GM18499 (cell line): Measurements from ENCODE around the gene CDKAL1.
"Not testable (repeated sequence)": the region's sequence is repeated elsewhere in the genome, so short reads cannot be mapped to it uniquely, and the experiment has no call there.

Experiments
- ATAC-seq: cut with Tn5 transposase; IDR thresholded peaks from one replicate; pipeline ENCODE4 v1.9.1; 2021; ENCODE audit warnings: moderate number of reproducible peaks; ENCODE audit not compliant: insufficient read depth, unreplicated experiment

CDKAL1 gene

GRCh38 chr6:20812776-20813175, 278.5 kb downstream of the CDKAL1 start:
- no peak for ATAC-seq

- no peak for ATAC-seq
Observed at GRCh38 chr6:20814494-20814893, 280.2 kb downstream of the CDKAL1 start.

GRCh38 chr6:20816126-20816525, 281.9 kb downstream of the CDKAL1 start:
- ATAC-seq: no peak

DNA sequence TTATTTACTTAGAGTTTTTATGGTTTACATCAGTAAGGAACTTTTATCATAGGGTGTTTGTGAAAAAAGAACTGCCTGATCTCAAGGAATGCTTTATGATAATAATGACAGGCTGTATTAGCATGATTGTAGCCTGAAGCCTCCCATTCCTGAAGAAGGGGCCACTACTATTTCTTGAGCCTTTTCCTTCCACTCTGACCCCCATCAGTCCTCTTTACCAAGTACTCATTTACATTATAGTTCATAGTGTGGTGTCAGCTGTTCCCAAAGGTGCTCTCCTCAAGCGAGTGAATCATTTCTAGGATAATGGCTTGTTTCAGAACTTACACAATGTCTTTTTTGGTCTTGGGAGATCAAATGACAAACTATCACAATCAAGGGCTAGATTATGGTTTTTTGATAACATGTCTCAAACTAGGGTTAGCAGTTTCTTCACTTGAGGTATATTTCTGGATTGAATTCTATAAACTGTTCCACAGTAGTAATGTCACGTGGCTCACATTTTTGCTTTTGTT, 283.6 kb downstream of the CDKAL1 start:
- ATAC-seq: no peak

DNA sequence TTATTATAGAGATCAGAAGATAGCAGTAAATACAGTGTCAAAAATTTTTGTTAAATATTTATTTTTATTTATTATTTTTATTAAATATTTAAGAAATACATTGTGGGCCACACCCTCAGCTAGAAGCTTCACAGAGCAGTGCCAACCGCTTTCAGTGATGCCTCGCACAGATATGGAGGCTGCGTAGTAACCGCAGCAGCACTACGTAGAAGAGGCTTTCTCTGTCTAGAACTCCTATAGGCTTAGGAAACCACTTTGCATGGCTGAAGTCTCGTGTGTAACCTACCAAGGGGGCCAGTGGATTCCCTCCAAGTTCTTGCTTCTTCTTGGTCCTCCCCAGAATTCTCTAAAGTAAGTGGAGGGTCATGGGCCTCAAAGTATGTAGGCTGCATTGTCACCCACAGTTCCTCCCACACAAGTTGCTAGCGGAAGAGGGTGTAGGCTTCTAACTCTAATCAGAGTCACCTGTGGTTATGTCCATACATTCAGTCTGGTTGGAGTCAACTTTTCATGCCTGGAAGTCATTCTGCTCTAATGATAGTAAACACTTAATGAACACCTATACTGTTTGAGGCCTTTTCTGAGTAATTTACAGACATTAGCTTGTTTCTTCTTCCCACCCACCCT, 285.6 kb downstream of the CDKAL1 start:
- ATAC-seq: no peak

DNA sequence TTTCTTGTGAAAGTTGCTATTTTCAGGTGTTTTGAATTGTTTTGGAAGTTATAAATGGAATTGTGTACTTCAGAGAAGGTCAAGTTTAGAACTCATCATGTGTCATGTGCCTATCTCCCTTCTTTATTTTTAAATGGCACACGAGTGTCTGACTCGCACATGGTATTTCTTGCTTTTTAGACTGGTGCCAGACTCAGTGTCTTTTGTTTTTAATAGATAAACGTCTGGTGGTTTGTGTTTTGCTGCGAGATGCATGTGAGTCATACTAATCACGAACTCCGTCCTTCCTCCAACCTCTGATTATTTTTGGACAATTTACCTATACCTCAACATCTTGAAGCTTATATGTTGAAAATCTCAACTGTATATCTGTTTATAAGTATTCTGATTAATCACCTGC, 292.1 kb downstream of the CDKAL1 start:
- ATAC-seq: no peak

DNA sequence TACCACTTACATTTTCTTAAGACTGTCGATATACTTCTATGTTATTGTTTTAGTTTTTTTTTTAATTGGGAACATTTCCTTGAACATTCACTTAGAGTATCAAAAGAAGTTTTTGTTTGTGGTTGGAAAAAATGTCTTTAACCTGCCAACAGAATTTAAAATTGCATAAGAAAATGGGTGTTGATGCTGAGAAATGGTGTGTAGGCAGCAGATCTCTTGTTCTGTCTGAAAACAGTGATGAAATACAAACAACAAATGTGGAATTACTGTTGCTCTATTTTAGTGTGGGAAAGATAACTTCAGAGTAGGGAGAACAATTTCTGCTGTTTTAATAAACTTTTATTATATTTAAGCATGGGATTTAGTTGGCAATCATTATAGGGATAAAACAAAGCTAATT, 293.5 kb downstream of the CDKAL1 start:
- no peak for ATAC-seq

- no peak for ATAC-seq
Observed at GRCh38 chr6:20830576-20830975, 296.3 kb downstream of the CDKAL1 start.

DNA sequence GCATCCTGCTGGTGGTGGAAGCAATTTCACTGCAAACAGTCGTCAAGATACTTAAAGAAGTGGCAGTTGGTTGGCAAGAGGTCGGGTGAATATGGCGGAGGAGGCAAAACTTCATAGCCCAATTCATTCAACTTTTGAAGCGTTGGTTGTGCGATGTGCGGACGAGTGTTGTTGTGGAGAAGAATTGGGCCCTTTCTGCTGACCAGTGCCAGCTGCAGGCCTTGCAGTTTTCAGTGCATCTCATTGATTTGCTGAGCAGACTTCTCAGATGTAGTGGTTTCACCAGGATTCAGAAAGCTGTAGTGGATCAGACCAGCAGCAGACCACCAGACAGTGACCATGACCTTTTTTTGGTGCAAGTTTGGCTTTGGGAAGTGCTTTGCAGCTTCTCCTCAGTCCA, 297.0 kb downstream of the CDKAL1 start:
- not testable (repeated sequence) for ATAC-seq

DNA sequence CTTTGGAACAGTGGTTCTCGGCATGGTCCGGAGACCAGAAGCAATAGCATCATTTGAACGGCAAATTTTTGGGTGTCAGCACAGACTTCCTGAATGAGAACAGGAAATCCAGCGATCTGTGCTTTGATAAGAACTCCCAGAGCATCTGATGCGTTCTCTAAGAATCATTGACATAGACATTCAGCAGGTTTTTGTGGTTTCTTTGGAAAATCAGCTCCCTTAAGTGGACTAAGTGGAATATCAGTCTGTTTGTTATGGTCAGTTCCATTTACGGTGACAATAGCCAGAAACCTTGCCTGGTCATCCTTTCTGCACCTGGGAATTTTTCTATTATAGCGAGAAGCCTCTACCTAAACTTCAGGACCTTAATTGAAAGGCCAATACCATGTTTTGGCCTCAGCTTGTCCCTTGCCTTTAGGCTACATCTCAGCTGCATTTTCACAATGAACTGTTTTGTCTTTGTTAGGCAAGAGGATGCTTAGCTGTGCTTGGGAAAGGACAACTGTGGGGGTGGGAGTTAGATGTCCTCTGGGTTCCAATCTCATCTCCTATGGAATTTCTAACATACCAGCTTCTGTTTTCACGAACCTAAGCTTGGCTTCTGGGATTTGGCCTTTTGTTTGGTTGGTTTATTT, 299.7 kb downstream of the CDKAL1 start:
- ATAC-seq: no peak

DNA sequence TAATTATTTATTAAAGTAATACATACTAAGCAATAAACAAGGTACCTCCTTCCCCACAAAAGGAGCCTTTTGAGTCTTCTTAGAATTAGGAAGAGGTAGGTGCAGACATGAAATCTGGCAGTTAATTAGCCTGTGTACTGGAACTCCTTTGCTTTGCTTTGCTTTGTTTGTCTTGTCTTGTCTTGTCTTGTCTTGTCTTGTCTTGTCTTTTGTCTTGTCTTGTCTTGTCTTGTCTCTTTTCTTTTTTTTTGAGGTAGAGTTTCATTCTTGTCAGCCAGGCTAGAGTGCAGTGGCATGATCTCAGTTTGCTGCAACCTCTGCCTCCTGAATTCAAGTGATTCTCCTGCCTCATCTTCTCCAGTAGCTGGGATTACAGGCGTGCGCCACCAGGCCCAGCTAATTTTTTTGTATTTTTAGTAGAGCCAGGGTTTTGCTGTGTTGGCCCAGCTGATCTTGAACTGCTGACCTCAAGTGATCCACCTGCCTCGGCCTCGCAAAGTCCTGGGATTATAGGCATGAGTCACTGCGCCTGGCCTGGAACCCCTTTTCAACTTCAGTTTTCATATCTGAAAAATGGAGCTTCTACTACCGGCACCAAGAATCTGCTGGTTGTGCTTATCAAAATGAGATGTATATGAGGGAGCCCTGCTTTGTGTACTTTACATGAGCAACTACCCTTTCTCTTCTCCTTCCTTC, 301.2 kb downstream of the CDKAL1 start:
- ATAC-seq: no peak

GRCh38 chr6:20837189-20837588, 302.9 kb downstream of the CDKAL1 start:
- ATAC-seq: no peak

DNA sequence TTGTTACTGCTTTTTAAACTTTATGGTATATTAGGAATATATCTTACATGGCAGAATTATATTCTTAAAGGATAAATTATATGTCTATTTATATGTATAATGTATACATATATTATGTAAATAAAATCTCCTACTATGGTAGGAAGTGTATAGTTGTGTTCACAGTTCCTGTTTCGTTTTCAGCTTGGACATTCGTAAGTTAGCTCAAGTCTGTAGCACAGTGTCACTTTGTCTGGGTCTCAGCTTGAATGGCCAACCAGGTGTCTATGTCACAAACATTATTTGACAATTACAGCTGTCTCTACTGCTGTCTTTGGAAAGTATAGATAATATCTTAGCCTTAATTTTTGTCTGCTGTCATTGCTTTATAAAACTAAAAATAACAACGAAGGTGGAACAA, 303.9 kb downstream of the CDKAL1 start:
- no peak for ATAC-seq

DNA sequence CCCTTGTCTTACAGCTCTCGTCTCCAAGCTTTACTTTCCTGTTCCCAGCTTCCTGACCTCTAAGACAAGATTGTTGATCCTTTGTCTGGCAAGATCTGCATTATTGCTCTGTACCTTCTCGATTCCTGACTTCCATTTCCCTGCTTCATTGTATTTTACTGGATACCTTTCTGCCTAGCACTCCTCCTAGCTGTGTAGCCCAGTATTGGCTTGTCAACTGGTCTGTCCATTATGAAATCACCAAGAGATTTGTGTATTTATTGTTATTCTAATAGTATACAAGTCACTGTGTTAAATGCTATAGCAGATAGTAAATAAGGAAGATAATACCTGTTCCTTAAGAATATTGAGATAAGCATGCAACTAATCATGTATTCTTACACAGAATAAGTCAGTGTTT, 305.4 kb downstream of the CDKAL1 start:
- ATAC-seq: no peak

- no peak for ATAC-seq
Observed at GRCh38 chr6:20840675-20841074, 306.4 kb downstream of the CDKAL1 start.

DNA sequence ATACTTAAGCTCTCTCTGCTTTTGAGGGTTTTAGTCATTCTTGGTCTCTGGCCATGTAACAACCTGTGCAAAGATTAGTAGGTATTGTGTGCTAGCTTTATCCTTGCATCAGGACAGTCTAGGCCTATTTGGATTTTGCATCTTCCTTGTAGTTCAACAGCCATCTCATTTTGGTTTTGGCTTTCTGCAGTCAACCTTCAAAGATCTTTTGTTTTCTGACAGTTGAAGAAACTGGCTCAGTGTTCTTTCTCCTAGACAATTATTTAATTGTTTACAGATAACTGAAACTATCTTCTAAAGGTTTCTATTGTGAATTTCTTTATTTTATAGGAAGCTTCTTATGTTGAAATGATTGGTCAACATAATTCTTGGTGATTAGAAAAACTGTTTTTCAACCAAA, 307.5 kb downstream of the CDKAL1 start:
- no peak for ATAC-seq

GRCh38 chr6:20845592-20845991, 311.3 kb downstream of the CDKAL1 start:
- ATAC-seq: no peak

GRCh38 chr6:20846602-20847028, 312.4 kb downstream of the CDKAL1 start:
- peak; percentile 83 for ATAC-seq

GRCh38 chr6:20847904-20848303, 313.6 kb downstream of the CDKAL1 start:
- no peak for ATAC-seq

DNA sequence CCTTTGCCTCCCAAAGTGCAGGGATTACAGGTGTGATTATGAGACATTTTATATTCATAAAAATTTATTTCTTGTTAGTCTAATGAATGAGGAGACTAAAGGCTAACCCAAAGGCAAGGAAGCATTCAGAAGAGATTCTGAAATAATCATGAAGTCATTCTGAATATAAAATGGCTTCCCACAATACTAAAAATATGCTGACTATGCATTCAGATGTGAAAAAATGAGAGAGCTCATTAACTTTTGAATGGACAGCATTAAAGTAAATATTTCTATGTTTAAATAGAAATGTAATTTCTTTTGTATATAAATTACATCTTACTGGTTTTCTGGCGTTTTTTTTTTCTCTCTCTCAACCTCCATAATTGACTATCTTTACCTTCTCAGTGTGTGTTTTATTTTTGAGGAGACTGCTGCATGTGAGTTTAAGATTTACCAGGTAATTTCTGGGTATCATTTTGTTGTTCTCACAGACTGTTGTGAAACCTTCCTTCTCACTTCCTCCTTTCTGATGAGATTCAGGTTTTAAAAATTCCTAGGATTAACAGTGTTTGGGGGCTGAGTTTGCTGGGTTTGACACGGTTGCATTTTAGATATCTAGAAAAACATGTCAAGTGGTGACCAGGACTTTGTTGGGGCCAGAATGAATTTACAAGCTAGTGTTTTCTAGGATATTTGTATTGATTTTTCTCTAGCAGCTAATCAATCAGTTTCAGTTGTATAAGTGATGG, 316.6 kb downstream of the CDKAL1 start:
- no peak for ATAC-seq

DNA sequence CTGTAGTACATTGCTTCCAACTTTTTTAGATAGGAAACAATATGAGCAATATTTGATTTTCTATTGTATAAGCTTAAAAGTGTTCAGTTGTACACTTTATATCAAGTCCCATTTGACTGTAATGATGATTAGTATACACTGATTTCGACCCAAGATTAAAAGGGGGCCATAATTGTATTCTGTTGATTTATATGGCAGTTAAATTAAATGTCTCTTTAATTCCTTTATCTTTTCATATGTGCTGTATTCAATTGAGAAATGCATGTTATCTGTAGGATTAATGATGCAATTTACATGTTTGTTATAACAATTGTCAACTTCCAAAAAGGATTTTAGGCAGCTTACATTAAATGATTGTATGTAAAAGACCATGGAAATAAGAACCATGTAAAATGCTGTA, 317.5 kb downstream of the CDKAL1 start:
- ATAC-seq: no peak
